Measurements from ENCODE around the gene ASB15.

- no peak for TF ChIP-seq CTCF (IDR thresholded peaks at IDR 0.05)
- TF ChIP-seq POLR2A (IDR thresholded peaks at IDR 0.05), result no peak
These were observed 6.8 kb upstream of the ASB15 start for GRCh38 chr7:123594813-123595241.
